Adrenal gland (tissue), 12 donors: ENCODE results near the gene MRPL11. TPM values are rescaled to one million over a fixed set of nuclear protein-coding genes. Genes with fewer than 3 reads are reported as not detected.
A peak's percentile ranks its signal among the peaks of the same experiment; 100 is the strongest.

Experiments
- DNase-seq, 7 donors: peaks; one replicate each; pipeline ENCODE4 v3.0.0-alpha.2; 2019 to 2020
- H3K27ac ChIP-seq, 5 donors: fragments of 200-600 bp; sonication (generic) in 4 of 5; 1 replicate in 3 of 5; 2 replicates in 2 of 5; pipeline versions ENCODE4 v1.5.1 to v1.8.0; 2016 to 2020; ENCODE audit warnings: mild to moderate bottlenecking in 1 of 5
- H3K27me3 ChIP-seq: fragments of 200-600 bp; 2 replicates; pipeline ENCODE4 v1.8.0; 2021
- H3K36me3 ChIP-seq, 2 donors: fragments of 200-600 bp; replicated peaks in 1 of 2; 1 replicate in 1 of 2; 2 replicates in 1 of 2; pipeline versions ENCODE4 v1.5.1 to v1.8.0; 2018 to 2022
- H3K4me1 ChIP-seq, 2 donors: fragments of 200-600 bp; replicated peaks in 1 of 2; 1 replicate in 1 of 2; 2 replicates in 1 of 2; pipeline versions ENCODE4 v1.5.1 to v1.8.0; 2018 to 2021
- H3K4me3 ChIP-seq, 4 donors: fragments of 200-600 bp; sonication (generic) in 3 of 4; one replicate each; pipeline ENCODE4 v1.5.1; 2016 to 2018
- H3K9me3 ChIP-seq, 3 donors: fragments of 200-600 bp; sonication (generic) in 1 of 3; replicated peaks in 1 of 3; 1 replicate in 2 of 3; 2 replicates in 1 of 3; pipeline versions ENCODE4 v1.5.1 to v1.8.0; 2016 to 2021
- POLR2A ChIP-seq, 2 donors: fragments of 450-650 bp; IDR thresholded peaks; one replicate each; pipeline ENCODE4 v1.6.1; 2017; ENCODE audit warnings: antibody characterized with exemption in 2 of 2, mild to moderate bottlenecking in 2 of 2, moderate library complexity in 1 of 2
- WGBS, 4 donors: extraction: QIAGEN DNeasy Blood & Tissue Kit in 2 of 4; methylation state at CpG; one replicate each; pipeline versions ENCODE4 v1.1.5 to v1.1.7; 2013 to 2017; 5-methylcytosine and 5-hydroxymethylcytosine counted together
- intact Hi-C, 2 donors: fragments of 100-400 bp; cut with DNase I; formaldehyde crosslinking; loops; one replicate each; pipeline versions ENCODE4 v1.14.1 to v1.15.0; 2022 to 2023
- polyA plus RNA-seq, 3 donors: library from polyadenylated mRNA; stranded (reverse); fragments of 200-250 nt in 2 of 3; fragments of 350-450 nt in 1 of 3; fragmentation: Illumina TruSeq in 1 of 3; extraction: RNeasy Lipid Tissue Mini Kit (QIAGEN cat#74804) in 1 of 3; gene quantifications; one replicate each; pipeline ENCODE4 v1.2.3, GENCODE V29; 2013 to 2014
- small RNA-seq, 2 donors: library from RNA; depleted of rRNA; stranded (forward); fragments of <200 nt; gene quantifications; one replicate each; pipeline ENCODE3, GENCODE V24; 2016
- total RNA-seq, 9 donors: library from RNA; depleted of rRNA in 4 of 9; stranded (reverse); fragments of >200 nt in 4 of 9; fragments of 120-200 nt in 1 of 9; fragmentation: NEBNext Ultra II Directional in 1 of 9; extraction: Animal tissue kit (Norgen Biotek cat#: 25700) in 1 of 9; gene quantifications; one replicate each; pipeline versions ENCODE4 v1.1.0 to v1.2.4, GENCODE V29; 2013 to 2023
- TF ChIP-seq, protein P1 (sequence below), 6 experiments: fragments of 450-650 bp in 4 of 6; fragments of 200-600 bp in 2 of 6; sonication (generic) in 1 of 6; IDR thresholded peaks; 1 replicate in 5 of 6; 2 replicates in 1 of 6; pipeline versions ENCODE4 v1.5.1 to v1.8.0; 2016 to 2021; ENCODE audit warnings: antibody characterized with exemption in 6 of 6, mild to moderate bottlenecking in 2 of 6, moderate library complexity in 1 of 6
- donor health status: healthy with polysubstance abuse.
- donor health status: Bipolar disorder and iron deficiency.
- donor health status: DM: yes; HTN: yes; CAD: no.
- donor health status: DM: no; HTN: no; CAD: no.
- donor health status: DM: no; HTN: no; CAD: no.
- donor health status: DM: yes; HTN: yes; CAD: no.

Gene MRPL11
- total and polyA plus RNA-seq, 12 donors = 22.3 to 53.8 (median 32.7) TPM

DNA sequence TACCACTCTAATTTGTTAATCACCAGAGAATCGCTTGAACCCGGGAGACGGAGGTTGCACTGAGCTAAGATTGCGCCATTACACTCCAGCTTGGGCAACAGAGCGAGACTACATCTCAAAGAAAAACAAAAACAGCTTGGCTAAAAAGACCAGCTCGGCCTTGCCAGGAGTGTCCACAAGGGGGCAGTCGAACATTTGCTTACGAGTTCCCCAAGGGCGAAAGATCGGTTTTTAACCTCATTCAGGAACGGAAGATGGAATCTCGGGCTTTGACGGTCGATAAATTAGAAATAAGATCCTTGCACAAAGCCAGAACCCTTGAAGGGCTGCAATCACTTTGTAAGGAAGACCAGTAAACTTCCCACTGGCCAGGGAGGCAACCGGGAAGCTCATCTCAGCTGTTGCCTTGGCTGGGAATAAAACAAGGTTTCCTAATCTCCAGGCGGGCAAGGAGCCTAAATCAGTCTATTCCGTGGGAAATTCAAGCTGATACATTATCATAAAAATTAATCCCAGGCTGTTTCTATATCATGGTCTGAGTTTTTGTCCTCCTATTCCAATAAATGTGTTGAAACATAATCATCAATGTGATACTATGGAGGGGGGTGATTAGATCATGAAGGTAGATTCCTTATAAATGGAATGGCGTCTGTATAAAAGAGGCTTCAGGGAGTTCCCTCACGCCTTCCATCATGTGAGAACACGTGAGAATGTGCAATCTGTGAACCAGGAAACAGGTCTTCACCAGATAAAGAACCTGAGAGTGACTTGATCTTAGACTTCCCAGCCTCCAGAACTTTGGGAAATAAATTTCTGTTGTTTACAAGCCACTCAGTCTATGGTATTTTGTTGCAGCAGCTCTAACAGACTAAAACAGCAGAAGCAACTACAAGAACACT lies 52.2 kb downstream of the MRPL11 start:
- no peaks in the 10 kb centered on the region for H3K27me3 ChIP-seq
- H3K36me3 ChIP-seq = no peaks in the 10 kb centered on the region
- TF ChIP-seq POLR2A (IDR thresholded peaks at IDR 0.05) = no peak
- TF ChIP-seq, protein P1, sequence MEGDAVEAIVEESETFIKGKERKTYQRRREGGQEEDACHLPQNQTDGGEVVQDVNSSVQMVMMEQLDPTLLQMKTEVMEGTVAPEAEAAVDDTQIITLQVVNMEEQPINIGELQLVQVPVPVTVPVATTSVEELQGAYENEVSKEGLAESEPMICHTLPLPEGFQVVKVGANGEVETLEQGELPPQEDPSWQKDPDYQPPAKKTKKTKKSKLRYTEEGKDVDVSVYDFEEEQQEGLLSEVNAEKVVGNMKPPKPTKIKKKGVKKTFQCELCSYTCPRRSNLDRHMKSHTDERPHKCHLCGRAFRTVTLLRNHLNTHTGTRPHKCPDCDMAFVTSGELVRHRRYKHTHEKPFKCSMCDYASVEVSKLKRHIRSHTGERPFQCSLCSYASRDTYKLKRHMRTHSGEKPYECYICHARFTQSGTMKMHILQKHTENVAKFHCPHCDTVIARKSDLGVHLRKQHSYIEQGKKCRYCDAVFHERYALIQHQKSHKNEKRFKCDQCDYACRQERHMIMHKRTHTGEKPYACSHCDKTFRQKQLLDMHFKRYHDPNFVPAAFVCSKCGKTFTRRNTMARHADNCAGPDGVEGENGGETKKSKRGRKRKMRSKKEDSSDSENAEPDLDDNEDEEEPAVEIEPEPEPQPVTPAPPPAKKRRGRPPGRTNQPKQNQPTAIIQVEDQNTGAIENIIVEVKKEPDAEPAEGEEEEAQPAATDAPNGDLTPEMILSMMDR (IDR thresholded peaks at IDR 0.05) = peak; percentile 68 to 95 (median 76)
- WGBS, 4 donors = 7 to 10% (median 8%) methylated on average over 17 to 20 of the region's 20 CpGs
- intact Hi-C loops = no loop called here
- no peak overlapping the region for H3K27ac ChIP-seq
- DNase-seq = peak; percentile 80 to 96 (median 89)
- peak overlapping the region in 1 of 4 donors; percentile 28 for H3K4me3 ChIP-seq
- no peaks in the 10 kb centered on the region for H3K9me3 ChIP-seq
- H3K4me1 ChIP-seq = peaks cover 0 to 5% of the 10 kb centered on the region in 2 donors

Small RNAs within 50 kb of the gene (small RNA-seq; reads per million reads assigned to genes)
- gene RF00416 (0 reads per million in 2 donors), gene RNU1-84P (0 reads per million in 2 donors)

Other genes starting within 250 kb of the MRPL11 start
- gene KLC2, start 181.1 kb downstream of the MRPL11 start, total RNA-seq = 10 to 100 TPM in 8 of 9 donors, 1 to 10 TPM in 1; 6.8 to 50.0 (median 23.1) TPM
- 10 to 100 TPM; 14.6 to 68.1 (median 21.4) TPM for gene KLC2, start 181.1 kb downstream of the MRPL11 start, polyA plus RNA-seq
- gene RAB1B, start 170.2 kb downstream of the MRPL11 start, total RNA-seq = 100 to 1,000 TPM; 128 to 190 (median 164) TPM
- 100 to 1,000 TPM; 109 to 168 (median 135) TPM for gene RAB1B, start 170.2 kb downstream of the MRPL11 start, polyA plus RNA-seq
- 10 to 100 TPM in 1 of 9 donors, 1 to 10 TPM in 4, under 1 TPM in 2, not detected in 2; 0.55 to 10.9 (median 1.2) TPM for gene CNIH2, start 160.7 kb downstream of the MRPL11 start, total RNA-seq
- gene CNIH2, start 160.7 kb downstream of the MRPL11 start, polyA plus RNA-seq = 10 to 100 TPM in 1 of 3 donors, 1 to 10 TPM in 2; 3.3 to 13.4 (median 9.7) TPM
- 100 to 1,000 TPM in 4 of 9 donors, 10 to 100 TPM in 5; 69.7 to 154 (median 93.1) TPM for gene YIF1A, start 149.7 kb downstream of the MRPL11 start, total RNA-seq
- gene YIF1A, start 149.7 kb downstream of the MRPL11 start, polyA plus RNA-seq = 100 to 1,000 TPM in 2 of 3 donors, 10 to 100 TPM in 1; 97.9 to 129 (median 104) TPM
- gene TMEM151A, start 147.0 kb downstream of the MRPL11 start, total RNA-seq = 1 to 10 TPM in 3 of 9 donors, under 1 TPM in 3, not detected in 3; 0.07 to 2.3 (median 0.76) TPM
- gene TMEM151A, start 147.0 kb downstream of the MRPL11 start, polyA plus RNA-seq = 1 to 10 TPM in 2 of 3 donors, under 1 TPM in 1; 0.42 to 6.8 (median 1.9) TPM
- 10 to 100 TPM in 7 of 9 donors, 1 to 10 TPM in 2; 3.8 to 21.7 (median 15.1) TPM for gene CD248, start 121.8 kb downstream of the MRPL11 start, total RNA-seq
- gene CD248, start 121.8 kb downstream of the MRPL11 start, polyA plus RNA-seq = 10 to 100 TPM in 2 of 3 donors, 1 to 10 TPM in 1; 4.2 to 28.0 (median 19.2) TPM
- gene RIN1, start 102.4 kb downstream of the MRPL11 start, total RNA-seq = 10 to 100 TPM in 2 of 9 donors, 1 to 10 TPM in 7; 1.8 to 13.1 (median 6.3) TPM
- 10 to 100 TPM in 2 of 3 donors, 1 to 10 TPM in 1; 1.6 to 15.2 (median 10.9) TPM for gene RIN1, start 102.4 kb downstream of the MRPL11 start, polyA plus RNA-seq
- gene BRMS1, start 93.7 kb downstream of the MRPL11 start, total RNA-seq = 10 to 100 TPM; 22.4 to 52.4 (median 41.6) TPM
- 10 to 100 TPM; 41.1 to 55.3 (median 53.8) TPM for gene BRMS1, start 93.7 kb downstream of the MRPL11 start, polyA plus RNA-seq
- gene B4GAT1, start 91.2 kb downstream of the MRPL11 start, total RNA-seq = 100 to 1,000 TPM in 1 of 9 donors, 10 to 100 TPM in 8; 36.1 to 115 (median 61.8) TPM
- gene B4GAT1, start 91.2 kb downstream of the MRPL11 start, polyA plus RNA-seq = 10 to 100 TPM; 20.8 to 31.5 (median 24.6) TPM
- 1 to 10 TPM in 6 of 9 donors, under 1 TPM in 2, not detected in 1; 0.84 to 2.5 (median 1.2) TPM for gene SLC29A2, start 67.1 kb downstream of the MRPL11 start, total RNA-seq
- 1 to 10 TPM in 2 of 3 donors, under 1 TPM in 1; 0.48 to 4.7 (median 4.5) TPM for gene SLC29A2, start 67.1 kb downstream of the MRPL11 start, polyA plus RNA-seq
- under 1 TPM in 3 of 9 donors, not detected in 6; 0.06 to 0.55 (median 0.47) TPM for gene NPAS4, start 17.8 kb downstream of the MRPL11 start, total RNA-seq
- under 1 TPM; 0.24 to 0.72 (median 0.26) TPM for gene NPAS4, start 17.8 kb downstream of the MRPL11 start, polyA plus RNA-seq
- 10 to 100 TPM in 8 of 9 donors, 1 to 10 TPM in 1; 10.0 to 34.3 (median 21.1) TPM for gene PELI3, start 28.1 kb upstream of the MRPL11 start, total RNA-seq
- 10 to 100 TPM in 2 of 3 donors, 1 to 10 TPM in 1; 6.4 to 24.5 (median 13.0) TPM for gene PELI3, start 28.1 kb upstream of the MRPL11 start, polyA plus RNA-seq
- gene DPP3, start 41.6 kb upstream of the MRPL11 start, total RNA-seq = 10 to 100 TPM; 25.5 to 70.9 (median 43.3) TPM
- 10 to 100 TPM; 23.6 to 27.2 (median 24.3) TPM for gene DPP3, start 41.6 kb upstream of the MRPL11 start, polyA plus RNA-seq
- gene BBS1, start 71.8 kb upstream of the MRPL11 start, total RNA-seq = 100 to 1,000 TPM in 2 of 9 donors, 10 to 100 TPM in 7; 27.7 to 132 (median 56.8) TPM
- gene BBS1, start 71.8 kb upstream of the MRPL11 start, polyA plus RNA-seq = 10 to 100 TPM; 24.1 to 39.5 (median 26.7) TPM
- 10 to 100 TPM in 8 of 9 donors, 1 to 10 TPM in 1; 9.4 to 34.7 (median 21.7) TPM for gene ZDHHC24, start 107.2 kb upstream of the MRPL11 start, total RNA-seq
- 10 to 100 TPM in 1 of 3 donors, 1 to 10 TPM in 2; 8.6 to 12.8 (median 9.7) TPM for gene ZDHHC24, start 107.2 kb upstream of the MRPL11 start, polyA plus RNA-seq
- gene ACTN3, start 108.1 kb upstream of the MRPL11 start, total RNA-seq = under 1 TPM in 2 of 9 donors, not detected in 7; 0.06 to 0.26 TPM
- under 1 TPM; 0.09 to 0.16 (median 0.13) TPM for gene ACTN3, start 108.1 kb upstream of the MRPL11 start, polyA plus RNA-seq
- 100 to 1,000 TPM in 8 of 9 donors, 10 to 100 TPM in 1; 57.4 to 264 (median 181) TPM for gene CTSF, start 129.8 kb upstream of the MRPL11 start, total RNA-seq
- gene CTSF, start 129.8 kb upstream of the MRPL11 start, polyA plus RNA-seq = 10 to 100 TPM; 37.0 to 54.6 (median 44.4) TPM
- under 1 TPM; 0.30 to 0.84 (median 0.50) TPM for gene CCDC87, start 154.2 kb upstream of the MRPL11 start, total RNA-seq
- under 1 TPM; 0.13 to 0.90 (median 0.24) TPM for gene CCDC87, start 154.2 kb upstream of the MRPL11 start, polyA plus RNA-seq
- 10 to 100 TPM; 21.9 to 83.5 (median 43.8) TPM for gene CCS, start 154.3 kb upstream of the MRPL11 start, total RNA-seq
- gene CCS, start 154.3 kb upstream of the MRPL11 start, polyA plus RNA-seq = 100 to 1,000 TPM in 2 of 3 donors, 10 to 100 TPM in 1; 22.7 to 204 (median 188) TPM
- 100 to 1,000 TPM in 1 of 9 donors, 10 to 100 TPM in 8; 32.3 to 106 (median 44.1) TPM for gene RBM14, start 177.8 kb upstream of the MRPL11 start, total RNA-seq
- gene RBM14, start 177.8 kb upstream of the MRPL11 start, polyA plus RNA-seq = 10 to 100 TPM; 29.1 to 96.7 (median 39.1) TPM
- 100 to 1,000 TPM in 7 of 9 donors, 10 to 100 TPM in 2; 89.9 to 243 (median 139) TPM for gene RBM4, start 199.9 kb upstream of the MRPL11 start, total RNA-seq
- gene RBM4, start 199.9 kb upstream of the MRPL11 start, polyA plus RNA-seq = 100 to 1,000 TPM in 1 of 3 donors, 10 to 100 TPM in 2; 70.0 to 205 (median 79.4) TPM
- gene RBM4B, start 239.0 kb upstream of the MRPL11 start, total RNA-seq = 10 to 100 TPM in 8 of 9 donors, 1 to 10 TPM in 1; 9.9 to 40.3 (median 18.9) TPM
- 10 to 100 TPM; 20.9 to 29.8 (median 23.3) TPM for gene RBM4B, start 239.0 kb upstream of the MRPL11 start, polyA plus RNA-seq